OCI-LY3 (cell line): ENCODE measurements around the gene TAS2R39.

Experiments
- H2AFZ ChIP-seq: fragments of 200-600, 300-600 bp; shearing (Covaris generic); 2 replicates; pipeline ENCODE4 v1.6.0; 2014; ENCODE audit warnings: antibody characterized with exemption, low read depth, low read length
- H3K27ac ChIP-seq: fragments of 200-600, 300-600 bp; sonication (generic); 2 replicates; pipeline ENCODE4 v1.5.1; 2014; ENCODE audit warnings: mild to moderate bottlenecking, low read length, moderate library complexity, mixed read lengths
- H3K27me3 ChIP-seq: fragments of 200-600, 300-600 bp; sonication (generic); 2 replicates; pipeline ENCODE4 v1.6.1; 2014; ENCODE audit warnings: low read depth, low read length, mixed read lengths
- H3K36me3 ChIP-seq: fragments of 200-600, 300-600 bp; sonication (generic); replicated peaks from 2 replicates; pipeline ENCODE3; 2014; ENCODE audit warnings: low read depth, low read length, mixed read lengths
- H3K4me1 ChIP-seq: fragments of 300-600, 200-600 bp; sonication (generic); 2 replicates; pipeline ENCODE4 v1.6.1; 2014; ENCODE audit warnings: low read length, mixed read lengths
- H3K4me2 ChIP-seq: fragments of 200-600, 300-600 bp; sonication (generic); 2 replicates; pipeline ENCODE4 v1.6.1; 2014; ENCODE audit warnings: low read length, mixed read lengths
- H3K4me3 ChIP-seq: fragments of 300-600, 200-600 bp; sonication (generic); 2 replicates; pipeline ENCODE4 v1.5.1; 2014; ENCODE audit warnings: antibody characterized with exemption, mild to moderate bottlenecking, low read length, moderate library complexity
- H3K79me2 ChIP-seq: fragments of 300-600, 200-600 bp; shearing (Covaris generic); 2 replicates; pipeline ENCODE4 v1.6.1; 2014; ENCODE audit warnings: mild to moderate bottlenecking, low read length, mixed read lengths
- H3K9ac ChIP-seq: fragments of 300-600, 200-600 bp; shearing (Covaris generic); 2 replicates; pipeline ENCODE4 v1.6.0; 2014; ENCODE audit warnings: mild to moderate bottlenecking, low read length, moderate library complexity
- H3K9me3 ChIP-seq: fragments of 200-600, 300-600 bp; shearing (Covaris generic); 2 replicates; pipeline ENCODE4 v1.6.1; 2014; ENCODE audit warnings: low read length, mixed read lengths; ENCODE audit not compliant: insufficient read depth
- H4K20me1 ChIP-seq: fragments of 200-600, 300-600 bp; sonication (generic); 2 replicates; pipeline ENCODE4 v1.6.1; 2016; ENCODE audit warnings: low read length, mixed read lengths; ENCODE audit not compliant: insufficient read depth
- CTCF ChIP-seq: fragments of 200-600, 300-600 bp; sonication (generic); IDR thresholded peaks from 2 replicates; pipeline ENCODE4 v1.5.1; 2014; ENCODE audit warnings: antibody characterized with exemption, low read length, low read depth
- EZH2phosphoT487 ChIP-seq: fragments of 200-600 bp; shearing (Covaris generic); IDR thresholded peaks from 2 replicates; pipeline ENCODE4 v1.6.1; 2018; ENCODE audit warnings: antibody characterized with exemption, mixed run types, low read depth

Gene TAS2R39

GRCh38 chr7:143199040-143199439 is 15.8 kb downstream of the TAS2R39 start:
- H4K20me1 ChIP-seq: no peaks in the 10 kb centered on the region
- peak overlapping the region; percentile 22; the same call in 1 of the 2 replicates for H2AFZ ChIP-seq
- no peaks in the 10 kb centered on the region for H3K79me2 ChIP-seq
- peaks cover 8% of the 10 kb centered on the region; the same call in 1 of the 2 replicates for H3K4me1 ChIP-seq
- no peaks in the 10 kb centered on the region for H3K9me3 ChIP-seq
- no peak overlapping the region for H3K4me2 ChIP-seq
- H3K4me3 ChIP-seq: no peak overlapping the region
- no peaks in the 10 kb centered on the region for H3K36me3 ChIP-seq
- no peak overlapping the region for H3K9ac ChIP-seq
- no peak for TF ChIP-seq EZH2phosphoT487
- no peak overlapping the region for H3K27ac ChIP-seq
- 0 out of 2 replicates have a peak, but pooled peaks cover 3% of the 10 kb centered on the region for H3K27me3 ChIP-seq

GRCh38 chr7:143202161-143202560 is 18.9 kb downstream of the TAS2R39 start:
- Histone ChIP-seq H2AFZ (no peak overlapping the region), H3K9ac (no peak overlapping the region), H3K4me2 (no peak overlapping the region), H3K27ac (no peak overlapping the region), H3K79me2 (no peaks in the 10 kb centered on the region), H4K20me1 (no peaks in the 10 kb centered on the region), H3K4me1 (peaks cover 25% of the 10 kb centered on the region), H3K36me3 (no peaks in the 10 kb centered on the region), H3K9me3 (no peaks in the 10 kb centered on the region), H3K4me3 (no peak overlapping the region), H3K27me3 (peaks cover 7% of the 10 kb centered on the region; the same call in 1 of the 2 replicates)
- TF ChIP-seq EZH2phosphoT487 (no peak), CTCF (no peak)

GRCh38 chr7:143203386-143203785 is 20.2 kb downstream of the TAS2R39 start:
- Histone ChIP-seq H3K4me3 (no peak overlapping the region), H3K27ac (no peak overlapping the region), H3K36me3 (no peaks in the 10 kb centered on the region), H3K9ac (no peak overlapping the region), H2AFZ (no peak overlapping the region), H3K9me3 (no peaks in the 10 kb centered on the region), H3K4me1 (peaks cover 25% of the 10 kb centered on the region), H3K4me2 (no peak overlapping the region), H3K27me3 (peaks cover 7% of the 10 kb centered on the region; the same call in 1 of the 2 replicates), H3K79me2 (no peaks in the 10 kb centered on the region), H4K20me1 (no peaks in the 10 kb centered on the region)
- TF ChIP-seq EZH2phosphoT487: no peak
- TF ChIP-seq CTCF: no peak

GRCh38 chr7:143205560-143206293 is 22.5 kb downstream of the TAS2R39 start:
- peak overlapping the region; percentile 99 for H3K4me2 ChIP-seq
- TF ChIP-seq EZH2phosphoT487: no peak
- TF ChIP-seq CTCF: no peak
- peaks cover 9% of the 10 kb centered on the region for H3K27me3 ChIP-seq
- H3K36me3 ChIP-seq: no peaks in the 10 kb centered on the region
- H2AFZ ChIP-seq: peak overlapping the region; percentile 78
- H3K4me1 ChIP-seq: peaks cover 18% of the 10 kb centered on the region
- H3K27ac ChIP-seq: peak overlapping the region; percentile 34; the same call in 1 of the 2 replicates
- H3K79me2 ChIP-seq: no peaks in the 10 kb centered on the region
- H3K9ac ChIP-seq: peak overlapping the region; percentile 53
- peak overlapping the region; percentile 76 for H3K4me3 ChIP-seq
- no peaks in the 10 kb centered on the region for H3K9me3 ChIP-seq
- H4K20me1 ChIP-seq: no peaks in the 10 kb centered on the region
